ENCODE measurements around the gene ARMH4. TPM values are rescaled to one million over a fixed set of nuclear protein-coding genes. Genes with fewer than 3 reads are reported as not detected.

Gene ARMH4
- total RNA-seq, 1 experiment from 2014 or later, result 42.6 TPM

DNA sequence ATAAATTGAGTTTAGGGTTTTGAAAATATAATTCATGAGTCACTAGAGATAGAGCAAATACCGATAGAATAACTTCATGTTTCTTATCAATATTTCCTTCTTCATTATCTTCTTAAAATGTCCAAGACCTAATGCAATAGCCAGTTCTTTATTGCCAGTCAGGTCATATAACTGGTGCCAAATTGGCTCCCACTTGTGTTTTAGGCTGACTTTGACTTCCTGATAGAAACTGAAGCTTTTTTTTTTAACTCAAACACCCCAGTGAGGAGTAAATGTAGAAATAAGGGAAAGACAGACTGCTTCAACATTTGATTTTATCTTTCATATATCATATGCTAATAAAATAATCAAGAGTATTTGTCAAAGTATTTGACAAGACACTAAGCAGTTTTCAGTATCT lies 80.7 kb downstream of the ARMH4 start:
- Histone ChIP-seq H2BK12ac (ENCODE audit: insufficient read length, low read depth, low read length) (no peak overlapping the region), H2AK5ac (ENCODE audit: insufficient read length, low read length) (no peak overlapping the region), H3K9me3 (ENCODE audit: control insufficient read depth, low read depth, low read length) (no peaks in the 10 kb centered on the region), H3K9ac (ENCODE audit: extremely low read depth, insufficient read length, low read length) (no peak overlapping the region), H4K91ac (ENCODE audit: insufficient read length, low read depth, low read length) (no peak overlapping the region), H3K4me1 (ENCODE audit: insufficient read depth, low read length) (no peaks in the 10 kb centered on the region; the same call in 1 of the 2 replicates), H2BK120ac (ENCODE audit: low read depth, low read length, poor library complexity, severe bottlenecking) (no peak overlapping the region), H3K4me2 (ENCODE audit: insufficient read depth, insufficient read length, low read length) (no peak overlapping the region), H2BK15ac (ENCODE audit: low read depth, low read length) (no peak overlapping the region), H2BK5ac (ENCODE audit: insufficient read length, low read length) (no peak overlapping the region), H4K5ac (ENCODE audit: insufficient read length, low read depth, low read length) (no peak overlapping the region), H4K20me1 (ENCODE audit: control insufficient read depth, insufficient read depth, insufficient read length) (no peaks in the 10 kb centered on the region), H2AFZ (ENCODE audit: low read length) (no peak overlapping the region), H3K14ac (ENCODE audit: insufficient read depth, low read length) (no peak overlapping the region), H3K27me3 (ENCODE audit: insufficient read depth, low read length) (no peaks in the 10 kb centered on the region), H4K8ac (replicated peaks; ENCODE audit: insufficient read length, low read depth, low read length) (no peak overlapping the region), H3K23ac (ENCODE audit: insufficient read length, low read depth, low read length) (no peak overlapping the region), H3T11ph (ENCODE audit: low read length) (no peak overlapping the region), H3K18ac (ENCODE audit: insufficient read length, low read depth, low read length) (no peak overlapping the region), H3K79me1 (ENCODE audit: insufficient read depth, low read depth, low read length, poor library complexity, severe bottlenecking) (no peaks in the 10 kb centered on the region), H3K79me2 (ENCODE audit: insufficient read depth, low read length) (no peaks in the 10 kb centered on the region), H2BK20ac (ENCODE audit: low read depth, low read length, poor library complexity, severe bottlenecking) (no peak overlapping the region), H3K56ac (ENCODE audit: insufficient read length, low read depth, low read length) (no peak overlapping the region), H3K23me2 (ENCODE audit: insufficient read length, low read depth, low read length, poor library complexity, severe bottlenecking) (no peaks in the 10 kb centered on the region), H3K4ac (ENCODE audit: low read depth, low read length) (no peak overlapping the region), H3K27ac (ENCODE audit: insufficient read length, low read depth, low read length) (no peak overlapping the region)
- Mint-ChIP-seq H3K4me1 (no peaks in the 10 kb centered on the region), H3K9me3 (no peaks in the 10 kb centered on the region; a peak in 1 of 5 replicates), H3K36me3 (ENCODE audit: insufficient read depth in 1 of 3, low read depth in 3 of 3) (no peaks in the 10 kb centered on the region; a peak in 2 of 7 replicates), H3K27me3 (ENCODE audit: low read depth) (no peaks in the 10 kb centered on the region), H3K4me3 (no peak overlapping the region), H3K27ac (no peak overlapping the region)
- DNase-seq, result no peak
- TF ChIP-seq, protein P1, sequence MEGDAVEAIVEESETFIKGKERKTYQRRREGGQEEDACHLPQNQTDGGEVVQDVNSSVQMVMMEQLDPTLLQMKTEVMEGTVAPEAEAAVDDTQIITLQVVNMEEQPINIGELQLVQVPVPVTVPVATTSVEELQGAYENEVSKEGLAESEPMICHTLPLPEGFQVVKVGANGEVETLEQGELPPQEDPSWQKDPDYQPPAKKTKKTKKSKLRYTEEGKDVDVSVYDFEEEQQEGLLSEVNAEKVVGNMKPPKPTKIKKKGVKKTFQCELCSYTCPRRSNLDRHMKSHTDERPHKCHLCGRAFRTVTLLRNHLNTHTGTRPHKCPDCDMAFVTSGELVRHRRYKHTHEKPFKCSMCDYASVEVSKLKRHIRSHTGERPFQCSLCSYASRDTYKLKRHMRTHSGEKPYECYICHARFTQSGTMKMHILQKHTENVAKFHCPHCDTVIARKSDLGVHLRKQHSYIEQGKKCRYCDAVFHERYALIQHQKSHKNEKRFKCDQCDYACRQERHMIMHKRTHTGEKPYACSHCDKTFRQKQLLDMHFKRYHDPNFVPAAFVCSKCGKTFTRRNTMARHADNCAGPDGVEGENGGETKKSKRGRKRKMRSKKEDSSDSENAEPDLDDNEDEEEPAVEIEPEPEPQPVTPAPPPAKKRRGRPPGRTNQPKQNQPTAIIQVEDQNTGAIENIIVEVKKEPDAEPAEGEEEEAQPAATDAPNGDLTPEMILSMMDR (conservative IDR thresholded peaks at IDR 0.05), result no peak
- no CpG with 5 or more reads among the region's 1 CpG for WGBS (ENCODE audit: extremely low coverage, insufficient read length, low lambda C conversion rate)

All from H9 (cell line).